Type B pancreatic cell (in vitro differentiated cells): Measurements from ENCODE around the gene KRTAP4-4. TPM values are rescaled to one million over a fixed set of nuclear protein-coding genes. Genes with fewer than 3 reads are reported as not detected.
"Not testable (repeated sequence)": the region's sequence is repeated elsewhere in the genome, so short reads cannot be mapped to it uniquely, and the experiment has no call there.

Experiments
- DNase-seq: peaks from one replicate; pipeline ENCODE4 v3.0.0; 2021; ENCODE audit warnings: mixed read lengths; ENCODE audit not compliant: unreplicated experiment; ENCODE audit errors: extremely low spot score
- H3K27ac Mint-ChIP-seq: 2 replicates; pipeline ENCODE4 v1.8.0; 2021; ENCODE audit warnings: mild to moderate bottlenecking, mixed read lengths
- H3K27me3 Mint-ChIP-seq: 2 replicates; pipeline ENCODE4 v1.8.0; 2021; ENCODE audit warnings: mixed read lengths
- H3K36me3 Mint-ChIP-seq: 2 replicates; pipeline ENCODE4 v1.8.0; 2021; ENCODE audit warnings: mixed read lengths
- H3K4me1 Mint-ChIP-seq: one replicate; pipeline ENCODE4 v1.8.0; 2021; ENCODE audit warnings: mixed read lengths; ENCODE audit not compliant: unreplicated experiment
- H3K4me3 Mint-ChIP-seq: 2 replicates; pipeline ENCODE4 v1.8.0; 2021; ENCODE audit warnings: mild to moderate bottlenecking, mixed read lengths
- H3K9me3 Mint-ChIP-seq: 2 replicates; pipeline ENCODE4 v1.8.0; 2021; ENCODE audit warnings: mixed read lengths
- total RNA-seq: library from RNA; stranded (reverse); gene quantifications from 2 replicates; pipeline ENCODE4 v1.2.1, GENCODE V29; 2021; ENCODE audit warnings: low replicate concordance
- TF ChIP-seq, protein P1 (sequence below): fragments of 200-600 bp; sonication (generic); conservative IDR thresholded peaks from 2 replicates; pipeline ENCODE4 v1.5.0; 2021; ENCODE audit warnings: antibody characterized with exemption, mild to moderate bottlenecking

Gene KRTAP4-4
- total RNA-seq, 1 donor from 2014 or later, result not detected

DNA sequence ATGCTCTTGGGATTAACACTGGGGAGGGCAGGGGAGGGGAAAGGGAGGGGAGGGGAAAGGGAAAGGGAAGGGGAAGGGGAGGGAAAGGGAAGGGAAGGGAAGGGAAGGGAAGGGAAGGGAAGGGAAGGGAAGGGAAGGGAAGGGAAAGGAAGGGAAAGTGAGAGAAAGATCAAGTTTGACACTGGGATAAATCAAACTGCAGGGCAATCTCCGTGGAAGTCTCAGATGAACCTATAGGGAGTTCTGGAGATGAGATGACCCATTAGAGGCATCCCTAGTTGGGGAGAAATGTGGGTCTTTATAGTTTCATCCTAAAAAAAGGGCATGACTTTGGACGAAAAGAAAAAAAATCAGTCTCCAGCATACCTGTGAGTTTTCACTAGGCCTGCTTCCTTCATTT lies 38.8 kb downstream of the KRTAP4-4 start:
- no peaks in the 10 kb centered on the region for H3K9me3 Mint-ChIP-seq
- TF ChIP-seq, protein P1, sequence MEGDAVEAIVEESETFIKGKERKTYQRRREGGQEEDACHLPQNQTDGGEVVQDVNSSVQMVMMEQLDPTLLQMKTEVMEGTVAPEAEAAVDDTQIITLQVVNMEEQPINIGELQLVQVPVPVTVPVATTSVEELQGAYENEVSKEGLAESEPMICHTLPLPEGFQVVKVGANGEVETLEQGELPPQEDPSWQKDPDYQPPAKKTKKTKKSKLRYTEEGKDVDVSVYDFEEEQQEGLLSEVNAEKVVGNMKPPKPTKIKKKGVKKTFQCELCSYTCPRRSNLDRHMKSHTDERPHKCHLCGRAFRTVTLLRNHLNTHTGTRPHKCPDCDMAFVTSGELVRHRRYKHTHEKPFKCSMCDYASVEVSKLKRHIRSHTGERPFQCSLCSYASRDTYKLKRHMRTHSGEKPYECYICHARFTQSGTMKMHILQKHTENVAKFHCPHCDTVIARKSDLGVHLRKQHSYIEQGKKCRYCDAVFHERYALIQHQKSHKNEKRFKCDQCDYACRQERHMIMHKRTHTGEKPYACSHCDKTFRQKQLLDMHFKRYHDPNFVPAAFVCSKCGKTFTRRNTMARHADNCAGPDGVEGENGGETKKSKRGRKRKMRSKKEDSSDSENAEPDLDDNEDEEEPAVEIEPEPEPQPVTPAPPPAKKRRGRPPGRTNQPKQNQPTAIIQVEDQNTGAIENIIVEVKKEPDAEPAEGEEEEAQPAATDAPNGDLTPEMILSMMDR, result no peak
- no peak for DNase-seq
- peaks cover 4% of the 10 kb centered on the region for H3K4me1 Mint-ChIP-seq
- no peaks in the 10 kb centered on the region for H3K36me3 Mint-ChIP-seq
- peaks cover 4% of the 10 kb centered on the region for H3K27me3 Mint-ChIP-seq
- H3K4me3 Mint-ChIP-seq, result no peak overlapping the region
- H3K27ac Mint-ChIP-seq, result no peak overlapping the region

DNA sequence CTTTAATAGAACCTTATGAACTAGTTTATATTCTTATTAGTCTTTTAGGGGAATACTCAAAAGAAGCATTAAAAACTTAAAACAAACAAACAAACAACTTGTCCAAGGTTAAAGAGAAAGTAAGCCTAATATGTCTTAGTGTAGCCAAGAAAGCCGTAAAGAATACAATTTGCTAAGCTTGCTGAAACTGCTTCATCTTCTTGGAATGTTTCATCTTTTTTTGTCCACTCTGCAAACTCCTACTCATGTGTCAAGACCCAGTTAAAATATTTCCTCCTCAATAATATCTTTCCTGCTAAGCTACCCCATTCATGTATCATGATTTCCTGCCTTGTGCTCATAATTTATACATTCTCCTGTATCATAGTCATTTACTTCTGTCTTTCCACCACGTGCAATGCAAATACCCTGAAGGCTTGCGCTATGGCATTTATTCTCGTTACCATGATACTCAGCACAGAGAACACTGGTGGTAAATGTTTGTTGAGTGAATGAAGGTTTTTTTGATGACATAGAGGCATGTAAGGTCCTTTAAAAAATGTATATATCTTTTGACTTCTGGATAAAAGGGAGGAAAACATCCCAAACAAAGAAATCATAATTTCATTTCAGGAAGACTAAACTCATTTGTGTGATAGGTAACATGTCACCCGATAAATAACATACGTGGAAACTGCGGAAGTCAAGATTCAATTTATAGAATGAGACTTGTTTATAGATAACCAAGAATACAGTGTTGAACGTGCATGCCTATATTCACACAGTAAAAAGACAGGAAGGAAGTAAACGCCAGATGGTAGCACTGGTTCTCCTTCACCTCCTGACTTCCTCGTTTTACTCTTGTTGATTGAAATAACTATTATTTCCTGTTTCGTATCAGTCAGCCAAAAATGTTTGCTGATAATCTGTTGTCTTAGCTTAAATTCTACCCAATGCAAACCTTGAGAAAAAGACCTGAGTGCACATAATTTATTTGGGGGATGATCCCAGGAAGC lies 40.6 kb downstream of the KRTAP4-4 start:
- H3K27me3 Mint-ChIP-seq, DNase-seq, H3K36me3 Mint-ChIP-seq, H3K4me1 Mint-ChIP-seq, H3K27ac Mint-ChIP-seq, H3K4me3 Mint-ChIP-seq, H3K9me3 Mint-ChIP-seq: not testable (repeated sequence)

DNA sequence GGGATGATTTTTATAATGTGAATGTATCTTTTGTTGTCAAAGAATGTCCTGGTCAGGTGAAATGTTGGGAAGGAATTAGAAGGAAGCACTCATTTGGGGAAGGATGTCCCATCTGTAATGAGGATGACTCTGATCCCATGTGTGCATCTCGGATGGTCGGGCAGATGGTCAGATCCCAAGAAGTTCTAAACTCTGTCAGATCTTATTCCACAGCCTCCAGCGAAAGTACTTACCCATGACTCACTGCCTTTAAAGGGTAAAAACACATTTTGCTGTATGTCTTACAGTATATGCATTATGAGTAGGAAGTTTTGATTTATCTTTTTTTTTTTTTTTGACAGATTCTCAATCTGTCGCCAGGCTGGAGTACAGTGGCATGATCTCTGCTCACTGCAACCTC lies 41.8 kb downstream of the KRTAP4-4 start:
- Mint-ChIP-seq H3K27ac (no peak overlapping the region), H3K4me3 (no peak overlapping the region), H3K36me3 (no peaks in the 10 kb centered on the region), H3K27me3 (no peaks in the 10 kb centered on the region), H3K9me3 (no peaks in the 10 kb centered on the region), H3K4me1 (peaks cover 4% of the 10 kb centered on the region)
- DNase-seq, result no peak
- TF ChIP-seq, protein P1, result no peak

DNA sequence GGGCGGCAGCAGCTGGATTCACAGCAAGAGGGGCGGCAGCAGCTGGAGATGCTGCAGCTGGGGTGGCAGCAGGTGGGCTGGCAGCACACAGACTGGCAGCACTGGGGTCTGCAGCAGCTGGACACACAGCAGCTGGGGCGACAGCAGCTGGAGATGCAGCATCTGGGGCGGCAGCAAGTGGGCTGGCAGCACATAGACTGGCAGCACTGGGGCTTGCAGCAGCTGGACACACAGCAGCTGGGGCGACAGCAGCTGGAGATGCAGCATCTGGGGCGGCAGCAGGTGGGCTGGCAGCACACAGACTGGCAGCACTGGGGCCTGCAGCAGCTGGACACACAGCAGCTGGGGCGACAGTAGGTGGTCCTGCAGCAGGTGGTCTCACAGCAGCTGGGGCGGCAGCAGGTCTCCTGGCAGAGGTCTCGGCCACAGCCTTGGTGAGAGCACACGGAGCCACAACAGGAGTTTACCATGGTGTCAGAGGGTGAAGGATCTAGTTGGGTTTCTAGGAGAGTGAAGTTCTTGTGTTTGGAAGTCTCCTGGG lies 42.6 kb downstream of the KRTAP4-4 start, which contains the start of gene KRTAP4-11:
Gene KRTAP4-11 (minus strand): TSS at position 528 of the 541 bp plus-strand sequence. CDS start 58 bp downstream, at position 470.
- not testable (repeated sequence) for DNase-seq, H3K4me1 Mint-ChIP-seq, H3K9me3 Mint-ChIP-seq, H3K36me3 Mint-ChIP-seq, H3K27me3 Mint-ChIP-seq, H3K27ac Mint-ChIP-seq, H3K4me3 Mint-ChIP-seq

DNA sequence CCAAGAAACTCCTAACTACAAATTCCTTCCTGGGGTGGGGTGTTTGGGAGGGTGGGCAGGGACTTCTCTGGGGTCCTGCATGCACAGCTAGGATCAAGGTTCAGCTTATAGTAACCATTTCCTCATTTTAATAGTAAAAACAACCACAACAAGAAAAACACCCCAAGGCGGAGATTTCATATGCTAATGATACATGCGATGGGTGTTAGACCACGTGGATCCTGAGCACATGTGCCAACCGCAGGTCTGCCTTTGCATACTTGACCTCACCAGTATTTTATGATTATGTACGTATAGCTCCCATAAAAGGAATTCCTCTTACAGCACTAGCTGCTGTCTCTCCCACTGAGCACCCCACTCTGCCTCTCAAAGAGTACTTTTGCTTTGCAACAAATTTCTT lies 44.3 kb downstream of the KRTAP4-4 start:
- Mint-ChIP-seq H3K4me1 (peaks cover 4% of the 10 kb centered on the region), H3K4me3 (no peak overlapping the region), H3K36me3 (no peaks in the 10 kb centered on the region), H3K27me3 (no peaks in the 10 kb centered on the region), H3K27ac (no peak overlapping the region), H3K9me3 (no peaks in the 10 kb centered on the region)
- TF ChIP-seq, protein P1, result no peak
- DNase-seq, result no peak

DNA sequence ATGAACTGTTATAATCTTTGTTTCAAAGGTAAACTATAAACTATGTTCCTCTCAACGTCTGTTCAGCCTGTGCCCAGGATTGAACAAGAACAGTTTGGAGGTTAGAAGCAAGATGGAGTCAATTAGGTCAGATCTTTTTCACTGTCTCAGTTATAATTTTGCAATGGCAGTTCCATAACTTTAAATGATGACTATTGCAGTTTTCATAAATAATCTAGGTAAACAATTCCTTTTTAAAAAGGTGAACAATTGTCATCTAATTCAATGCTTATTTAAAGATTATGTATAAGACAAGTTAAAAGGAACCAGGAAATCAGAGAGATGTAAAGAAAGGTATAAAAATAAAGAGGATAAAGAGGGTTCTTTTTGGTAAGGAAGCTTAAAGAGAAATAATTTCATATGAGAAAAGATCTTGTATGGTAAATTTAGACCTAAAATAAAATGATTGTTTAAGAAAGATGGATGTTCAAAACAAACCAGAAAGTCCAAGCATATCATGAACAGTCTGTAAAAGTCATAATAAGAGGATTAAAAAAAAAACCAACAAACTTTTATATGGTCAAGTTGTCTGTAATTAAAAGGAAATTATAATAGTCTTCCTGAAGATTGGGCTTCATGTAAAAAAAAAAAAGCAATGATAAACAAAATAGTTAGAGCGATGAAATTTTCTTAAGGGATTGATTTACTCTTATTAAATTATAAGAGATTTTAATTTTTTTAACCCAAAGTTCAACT lies 49.2 kb downstream of the KRTAP4-4 start:
- H3K27me3 Mint-ChIP-seq, result no peaks in the 10 kb centered on the region
- peaks cover 6% of the 10 kb centered on the region for H3K9me3 Mint-ChIP-seq
- H3K4me1 Mint-ChIP-seq, result no peaks in the 10 kb centered on the region
- no peak overlapping the region for H3K27ac Mint-ChIP-seq
- DNase-seq, result no peak
- no peak overlapping the region for H3K4me3 Mint-ChIP-seq
- no peaks in the 10 kb centered on the region for H3K36me3 Mint-ChIP-seq
- TF ChIP-seq, protein P1, result no peak

Other genes with a start within 250 kb of the KRTAP4-4 start
- 49.7 and 464 TPM in 2 replicates for gene KRT23, start 223.1 kb downstream of the KRTAP4-4 start, total RNA-seq
- 0.70 and 1.0 TPM in 2 replicates for gene KRT39, start 193.8 kb downstream of the KRTAP4-4 start, total RNA-seq
- gene KRT40, start 176.4 kb downstream of the KRTAP4-4 start, total RNA-seq, result 2.3 and 5.5 TPM in 2 replicates
- not detected in 2 replicates for gene KRTAP3-3, start 166.6 kb downstream of the KRTAP4-4 start, total RNA-seq
- gene KRTAP3-2, start 160.8 kb downstream of the KRTAP4-4 start, total RNA-seq, result not detected in 2 replicates
- gene KRTAP3-1, start 151.6 kb downstream of the KRTAP4-4 start, total RNA-seq, result 1.7 TPM in 1 of 2 replicates, not detected in the other
- not detected in 2 replicates for gene KRTAP1-5, start 133.5 kb downstream of the KRTAP4-4 start, total RNA-seq
- gene KRTAP1-4, start 130.6 kb downstream of the KRTAP4-4 start, total RNA-seq, result not detected in 2 replicates
- not detected in 2 replicates for gene KRTAP1-3, start 125.9 kb downstream of the KRTAP4-4 start, total RNA-seq
- not detected in 2 replicates for gene KRTAP1-1, start 119.3 kb downstream of the KRTAP4-4 start, total RNA-seq
- not detected in 2 replicates for gene KRTAP2-1, start 113.4 kb downstream of the KRTAP4-4 start, total RNA-seq
- not detected in 2 replicates for gene KRTAP2-2, start 105.5 kb downstream of the KRTAP4-4 start, total RNA-seq
- 0.98 TPM in 1 of 2 replicates, not detected in the other for gene KRTAP2-3, start 100.6 kb downstream of the KRTAP4-4 start, total RNA-seq
- gene KRTAP2-4, start 94.9 kb downstream of the KRTAP4-4 start, total RNA-seq, result not detected in 2 replicates
- gene KRTAP4-7, start 76.6 kb downstream of the KRTAP4-4 start, total RNA-seq, result not detected in 2 replicates
- gene KRTAP4-8, start 62.6 kb downstream of the KRTAP4-4 start, total RNA-seq, result not detected in 2 replicates
- gene KRTAP4-16, start 58.5 kb downstream of the KRTAP4-4 start, total RNA-seq, result not detected in 2 replicates
- gene KRTAP4-9, start 55.4 kb downstream of the KRTAP4-4 start, total RNA-seq, result not detected in 2 replicates
- not detected in 2 replicates for gene KRTAP4-11, start 42.4 kb downstream of the KRTAP4-4 start, total RNA-seq
- gene KRTAP4-12, start 36.6 kb downstream of the KRTAP4-4 start, total RNA-seq, result not detected in 2 replicates
- not detected in 2 replicates for gene KRTAP4-6, start 20.2 kb downstream of the KRTAP4-4 start, total RNA-seq
- gene KRTAP4-5, start 10.9 kb downstream of the KRTAP4-4 start, total RNA-seq, result not detected in 2 replicates
- gene KRTAP4-3, start 7.5 kb upstream of the KRTAP4-4 start, total RNA-seq, result not detected in 2 replicates
- gene KRTAP4-2, start 17.5 kb upstream of the KRTAP4-4 start, total RNA-seq, result not detected in 2 replicates
- gene KRTAP4-1, start 24.2 kb upstream of the KRTAP4-4 start, total RNA-seq, result not detected in 2 replicates
- gene KRTAP9-1, start 29.1 kb upstream of the KRTAP4-4 start, total RNA-seq, result not detected in 2 replicates
- gene KRTAP9-2, start 65.9 kb upstream of the KRTAP4-4 start, total RNA-seq, result not detected in 2 replicates
- gene KRTAP9-3, start 71.7 kb upstream of the KRTAP4-4 start, total RNA-seq, result not detected in 2 replicates
- gene KRTAP9-8, start 77.3 kb upstream of the KRTAP4-4 start, total RNA-seq, result not detected in 2 replicates
- gene KRTAP9-4, start 88.9 kb upstream of the KRTAP4-4 start, total RNA-seq, result not detected in 2 replicates
- not detected in 2 replicates for gene KRTAP9-9, start 94.6 kb upstream of the KRTAP4-4 start, total RNA-seq
- not detected in 2 replicates for gene KRTAP9-6, start 104.6 kb upstream of the KRTAP4-4 start, total RNA-seq
- gene KRTAP9-7, start 115.0 kb upstream of the KRTAP4-4 start, total RNA-seq, result not detected in 2 replicates
- not detected in 2 replicates for gene KRTAP29-1, start 142.1 kb upstream of the KRTAP4-4 start, total RNA-seq
- gene KRTAP16-1, start 148.6 kb upstream of the KRTAP4-4 start, total RNA-seq, result not detected in 2 replicates
- not detected in 2 replicates for gene KRTAP17-1, start 155.0 kb upstream of the KRTAP4-4 start, total RNA-seq
- 0.24 and 1.9 TPM in 2 replicates for gene KRT33A, start 190.1 kb upstream of the KRTAP4-4 start, total RNA-seq
- not detected in 2 replicates for gene KRT33B, start 209.1 kb upstream of the KRTAP4-4 start, total RNA-seq
- not detected in 2 replicates for gene KRT34, start 221.6 kb upstream of the KRTAP4-4 start, total RNA-seq
- 0.79 TPM in 1 of 2 replicates, not detected in the other for gene KRT31, start 236.9 kb upstream of the KRTAP4-4 start, total RNA-seq